Cardiac muscle cell (in vitro differentiated cells and primary cell): Measurements from ENCODE around the gene CARD10. TPM values are rescaled to one million over a fixed set of nuclear protein-coding genes. Genes with fewer than 3 reads are reported as not detected.
A peak's percentile ranks its signal among the peaks of the same experiment; 100 is the strongest.

Experiments used
- DNase-seq, 2 donors: peaks; one replicate each; pipeline versions ENCODE4 v3.0.0 to v3.0.0-alpha.2; 2010 to 2017; ENCODE audit warnings: low read depth in 1 of 2, low spot score in 1 of 2
- H3K27ac ChIP-seq: fragments of 200-600 bp; sonication (generic); 2 replicates; pipeline ENCODE4 v1.5.1; 2016
- H3K27me3 ChIP-seq: fragments of 200-600 bp; sonication (generic); 2 replicates; pipeline ENCODE4 v1.6.0; 2016; ENCODE audit warnings: control low read depth
- H3K36me3 ChIP-seq: fragments of 200-600 bp; sonication (generic); 2 replicates; pipeline ENCODE4 v1.5.1; 2016; ENCODE audit warnings: control low read depth
- H3K4me1 ChIP-seq: fragments of 200-600 bp; sonication (generic); 2 replicates; pipeline ENCODE4 v1.8.1; 2017; ENCODE audit warnings: low read depth, mild to moderate bottlenecking, mixed run types
- H3K4me3 ChIP-seq: fragments of 200-600 bp; sonication (generic); 2 replicates; pipeline ENCODE4 v1.5.1; 2016; ENCODE audit warnings: mild to moderate bottlenecking
- H3K9me3 ChIP-seq: fragments of 200-600 bp; sonication (generic); 2 replicates; pipeline ENCODE4 v1.5.1; 2017; ENCODE audit warnings: low read depth, mild to moderate bottlenecking, control low read depth
- polyA plus RNA-seq: library from polyadenylated mRNA; unstranded; fragments of >200 nt; fragmentation: Nextera tagmentation; extraction: Ambion mirVana; gene quantifications from 2 replicates; pipeline ENCODE4 v1.2.1, GENCODE V29; 2016
- total RNA-seq: library from RNA; depleted of rRNA; stranded (reverse); fragments of >200 nt; gene quantifications from 2 replicates; pipeline ENCODE4 v1.2.3, GENCODE V29; 2016
- TF ChIP-seq, protein P1 (sequence below): IDR thresholded peaks from 2 replicates; pipeline ENCODE4 v1.5.1; 2012; ENCODE audit warnings: low read depth, mild to moderate bottlenecking, low read length

Gene CARD10
- total and polyA plus RNA-seq, 2 experiments from 2014 or later: 2.1 to 4.5 TPM

DNA sequence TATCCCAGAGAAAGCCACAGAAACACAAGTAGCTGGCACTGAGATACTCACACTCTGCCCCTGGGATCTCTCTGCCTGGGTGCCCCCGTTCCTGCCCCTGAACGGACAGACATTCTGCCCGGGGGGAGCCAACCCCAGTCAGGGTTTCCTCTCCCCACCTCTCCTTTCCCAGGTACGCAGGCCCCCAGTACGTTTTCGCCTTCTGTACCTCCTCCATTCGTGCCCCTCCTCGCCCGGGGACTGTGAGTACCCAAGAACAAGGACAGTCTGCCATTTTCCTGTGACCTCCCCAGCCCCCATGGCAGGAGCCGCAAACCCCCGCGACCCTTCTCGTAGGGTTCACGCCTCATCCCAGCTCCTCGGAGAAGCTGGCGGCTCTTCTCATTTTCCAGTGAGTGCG lies 62.9 kb downstream of the CARD10 start:
- TF ChIP-seq, protein P1, sequence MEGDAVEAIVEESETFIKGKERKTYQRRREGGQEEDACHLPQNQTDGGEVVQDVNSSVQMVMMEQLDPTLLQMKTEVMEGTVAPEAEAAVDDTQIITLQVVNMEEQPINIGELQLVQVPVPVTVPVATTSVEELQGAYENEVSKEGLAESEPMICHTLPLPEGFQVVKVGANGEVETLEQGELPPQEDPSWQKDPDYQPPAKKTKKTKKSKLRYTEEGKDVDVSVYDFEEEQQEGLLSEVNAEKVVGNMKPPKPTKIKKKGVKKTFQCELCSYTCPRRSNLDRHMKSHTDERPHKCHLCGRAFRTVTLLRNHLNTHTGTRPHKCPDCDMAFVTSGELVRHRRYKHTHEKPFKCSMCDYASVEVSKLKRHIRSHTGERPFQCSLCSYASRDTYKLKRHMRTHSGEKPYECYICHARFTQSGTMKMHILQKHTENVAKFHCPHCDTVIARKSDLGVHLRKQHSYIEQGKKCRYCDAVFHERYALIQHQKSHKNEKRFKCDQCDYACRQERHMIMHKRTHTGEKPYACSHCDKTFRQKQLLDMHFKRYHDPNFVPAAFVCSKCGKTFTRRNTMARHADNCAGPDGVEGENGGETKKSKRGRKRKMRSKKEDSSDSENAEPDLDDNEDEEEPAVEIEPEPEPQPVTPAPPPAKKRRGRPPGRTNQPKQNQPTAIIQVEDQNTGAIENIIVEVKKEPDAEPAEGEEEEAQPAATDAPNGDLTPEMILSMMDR: no peak
- H3K9me3 ChIP-seq: no peaks in the 10 kb centered on the region
- no peak for DNase-seq
- no peaks in the 10 kb centered on the region for H3K36me3 ChIP-seq
- H3K4me1 ChIP-seq: peaks cover 3% of the 10 kb centered on the region
- H3K27ac ChIP-seq: no peak overlapping the region
- H3K27me3 ChIP-seq: peaks cover 12% of the 10 kb centered on the region
- no peak overlapping the region for H3K4me3 ChIP-seq

DNA sequence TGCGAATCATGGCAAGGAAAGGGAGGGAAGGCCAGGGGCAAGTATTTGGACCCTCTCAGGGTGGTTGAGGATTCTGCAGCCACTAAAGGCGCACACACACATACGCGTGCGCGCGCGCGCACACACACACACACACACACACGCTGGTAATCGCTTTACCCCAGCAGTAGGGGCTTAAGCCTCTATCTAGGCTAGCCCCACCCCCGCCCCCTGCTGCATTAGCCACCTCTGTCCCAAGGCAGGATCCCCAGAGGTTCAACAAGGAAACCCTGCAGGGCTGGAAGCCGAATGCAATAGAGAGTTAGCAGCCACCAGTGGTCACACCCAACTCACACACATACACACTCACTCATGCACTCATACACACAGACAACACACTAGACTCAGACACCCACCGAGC lies 63.3 kb downstream of the CARD10 start:
- no peaks in the 10 kb centered on the region for H3K9me3 ChIP-seq
- peaks cover 3% of the 10 kb centered on the region for H3K4me1 ChIP-seq
- no peaks in the 10 kb centered on the region for H3K36me3 ChIP-seq
- H3K27me3 ChIP-seq: peaks cover 12% of the 10 kb centered on the region
- H3K4me3 ChIP-seq: no peak overlapping the region
- no peak overlapping the region for H3K27ac ChIP-seq
- TF ChIP-seq, protein P1: no peak
- no peak for DNase-seq

DNA sequence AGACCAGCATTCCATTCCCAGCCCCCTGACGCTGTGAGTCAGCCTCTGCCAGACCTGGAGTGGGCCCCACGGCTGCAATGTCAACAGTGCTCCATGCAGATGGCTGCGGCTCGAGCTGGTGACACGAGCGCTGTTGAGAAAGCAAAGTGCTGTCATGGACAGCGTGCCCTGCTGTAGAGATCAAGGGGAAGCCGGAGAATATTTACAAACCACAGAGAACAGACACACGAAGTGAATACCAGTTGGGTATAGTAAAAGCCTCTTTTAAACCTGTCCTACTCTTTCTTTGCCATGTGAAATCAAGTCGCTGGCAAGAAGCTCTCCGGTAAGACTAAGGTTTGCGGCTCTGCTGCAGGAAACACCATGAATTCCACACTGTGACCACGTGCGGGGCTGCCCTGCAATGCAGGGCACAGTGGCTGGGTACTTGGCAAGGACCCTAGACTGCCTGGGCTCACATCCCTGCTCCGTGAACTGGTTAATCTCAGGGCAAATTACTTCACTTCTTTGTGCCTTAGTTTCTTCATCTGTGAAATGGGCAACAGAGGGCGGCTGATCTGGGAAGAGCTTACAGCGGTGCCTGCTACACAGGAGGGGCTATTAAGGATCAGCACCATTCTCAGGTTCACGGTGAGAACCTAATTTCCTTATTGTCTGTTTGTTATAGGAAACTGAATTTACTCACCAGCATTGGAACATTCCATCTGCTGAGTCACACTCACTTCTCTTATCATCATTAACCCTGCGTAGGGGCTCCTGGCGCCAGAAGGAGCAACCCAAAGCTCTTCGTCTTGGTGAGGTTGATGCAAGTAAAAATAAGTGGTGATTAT lies 64.1 kb downstream of the CARD10 start:
- H3K4me3 ChIP-seq: no peak overlapping the region
- peaks cover 3% of the 10 kb centered on the region for H3K4me1 ChIP-seq
- peak; percentile 74 to 91 for DNase-seq
- H3K36me3 ChIP-seq: no peaks in the 10 kb centered on the region
- no peaks in the 10 kb centered on the region for H3K9me3 ChIP-seq
- no peak overlapping the region for H3K27ac ChIP-seq
- H3K27me3 ChIP-seq: peaks cover 12% of the 10 kb centered on the region
- TF ChIP-seq, protein P1: no peak

DNA sequence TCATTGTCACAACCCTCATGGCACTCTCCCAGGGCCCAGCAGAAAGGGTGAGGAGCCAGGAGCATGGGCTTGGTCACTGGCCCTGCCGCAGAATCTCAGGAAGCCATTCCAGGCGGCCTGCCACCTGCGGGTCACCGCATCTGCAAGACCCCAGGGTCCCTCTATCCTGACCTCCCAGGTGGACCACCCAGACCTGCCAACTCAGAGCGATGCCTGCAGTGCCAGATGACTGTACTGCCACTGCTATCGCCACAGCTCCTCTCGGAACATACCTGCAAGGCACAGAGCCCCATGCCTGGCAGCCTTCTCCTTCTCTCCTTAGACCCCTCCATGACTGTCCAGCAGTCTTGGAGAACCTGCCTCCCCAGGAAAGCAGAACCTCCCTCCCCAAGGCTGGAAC lies 65.5 kb downstream of the CARD10 start:
- H3K9me3 ChIP-seq: no peaks in the 10 kb centered on the region
- peaks cover 3% of the 10 kb centered on the region for H3K4me1 ChIP-seq
- no peaks in the 10 kb centered on the region for H3K36me3 ChIP-seq
- H3K27me3 ChIP-seq: peaks cover 8% of the 10 kb centered on the region
- DNase-seq: no peak
- no peak overlapping the region for H3K27ac ChIP-seq
- TF ChIP-seq, protein P1: no peak
- H3K4me3 ChIP-seq: no peak overlapping the region

DNA sequence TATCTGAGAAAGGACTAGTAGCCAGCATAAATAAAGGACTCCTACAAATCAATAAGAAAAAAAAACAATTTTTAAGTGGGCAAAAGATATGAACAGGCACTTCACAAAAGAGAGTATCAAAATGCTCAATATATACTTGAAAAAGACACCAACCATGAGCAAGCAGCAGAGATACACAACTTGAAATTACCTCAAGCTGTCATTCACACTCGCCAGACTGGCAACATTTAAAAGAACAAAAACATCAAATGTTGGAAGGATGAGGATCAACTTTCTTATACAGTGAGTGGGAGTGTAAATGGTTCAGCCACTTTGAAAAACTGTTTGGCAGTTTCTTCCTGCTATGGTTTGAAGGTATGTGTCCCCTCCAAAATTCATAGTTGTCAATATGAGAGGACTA lies 68.0 kb downstream of the CARD10 start:
- Histone ChIP-seq H3K36me3 (no peaks in the 10 kb centered on the region), H3K4me3 (no peak overlapping the region), H3K9me3 (no peaks in the 10 kb centered on the region), H3K4me1 (peaks cover 3% of the 10 kb centered on the region), H3K27ac (no peak overlapping the region), H3K27me3 (no peaks in the 10 kb centered on the region)
- no peak for DNase-seq
- TF ChIP-seq, protein P1: no peak
